Ascending aorta (tissue), 2 donors: Measurements from ENCODE around the gene TKTL2. TPM values are rescaled to one million over a fixed set of nuclear protein-coding genes. Genes with fewer than 3 reads are reported as not detected.

Source experiments
- DNase-seq, 2 donors: peaks; one replicate each; pipeline ENCODE4 v3.0.0-alpha.2; 2019; ENCODE audit warnings: low spot score in 2 of 2
- H3K27ac ChIP-seq, 2 donors: fragments of 200-600 bp; sonication (generic); one replicate each; pipeline ENCODE4 v1.5.1; 2016 to 2017; ENCODE audit warnings: mild to moderate bottlenecking in 1 of 2
- H3K27me3 ChIP-seq: fragments of 200-600 bp; sonication (generic); one replicate; pipeline ENCODE4 v1.5.1; 2017
- H3K36me3 ChIP-seq, 2 donors: fragments of 200-600 bp; sonication (generic); one replicate each; pipeline ENCODE4 v1.5.1; 2016
- H3K4me1 ChIP-seq, 2 donors: fragments of 200-600 bp; sonication (generic); one replicate each; pipeline ENCODE4 v1.5.1; 2016 to 2017; ENCODE audit warnings: mild to moderate bottlenecking in 1 of 2
- H3K4me3 ChIP-seq, 2 donors: fragments of 200-600 bp; sonication (generic); one replicate each; pipeline ENCODE4 v1.5.1; 2016 to 2017; ENCODE audit warnings: mild to moderate bottlenecking in 1 of 2
- H3K9me3 ChIP-seq, 2 donors: fragments of 200-600 bp; sonication (generic); one replicate each; pipeline ENCODE4 v1.5.1; 2016
- CTCF ChIP-seq, 3 experiments: fragments of 200-600 bp in 2 of 3; fragments of 450-650 bp in 1 of 3; sonication (generic) in 2 of 3; IDR thresholded peaks; one replicate each; pipeline ENCODE4 v1.5.1; 2016 to 2019; ENCODE audit warnings: antibody characterized with exemption in 3 of 3, mild to moderate bottlenecking in 1 of 3, moderate library complexity in 1 of 3
- intact Hi-C: fragments of 100-400 bp; cut with DNase I; formaldehyde crosslinking; loops from one replicate; pipeline ENCODE4 v1.15.1; 2023
- total RNA-seq: library from RNA; depleted of rRNA; stranded (reverse); fragments of >200 nt; gene quantifications from one replicate; pipeline ENCODE4 v1.1.0, GENCODE V29; 2016

Gene TKTL2
- total RNA-seq, 1 donor from 2014 or later, result not detected

- intact Hi-C loops, result loop anchor here (2.0 kb wide), 1 partner anchor 59 kb away; no protein-coding TSS in a partner anchor
- Histone ChIP-seq H3K27me3 (no peaks in the 10 kb centered on the region), H3K4me1 (no peaks in the 10 kb centered on the region), H3K36me3 (no peaks in the 10 kb centered on the region), H3K27ac (no peak overlapping the region), H3K9me3 (no peaks in the 10 kb centered on the region), H3K4me3 (no peak overlapping the region)
- TF ChIP-seq CTCF (IDR thresholded peaks at IDR 0.05), result no peak
- no peak for DNase-seq
Observed at GRCh38 chr4:163485589-163485988, 12.0 kb upstream of the TKTL2 start.

- peak in 2 of 3 experiments; percentile 37 to 60 for TF ChIP-seq CTCF (IDR thresholded peaks at IDR 0.05)
- Histone ChIP-seq H3K9me3 (no peaks in the 10 kb centered on the region), H3K36me3 (no peaks in the 10 kb centered on the region), H3K27ac (no peak overlapping the region), H3K4me3 (no peak overlapping the region), H3K4me1 (no peaks in the 10 kb centered on the region), H3K27me3 (no peaks in the 10 kb centered on the region)
- intact Hi-C loops, result loop anchor here (2.0 kb wide), 1 partner anchor 60 kb away; no protein-coding TSS in a partner anchor
- DNase-seq, result no peak
Observed at GRCh38 chr4:163484906-163485305, 11.4 kb upstream of the TKTL2 start.

GRCh38 chr4:163482190-163482589 lies 8.6 kb upstream of the TKTL2 start:
- no peak for TF ChIP-seq CTCF (IDR thresholded peaks at IDR 0.05)
- Histone ChIP-seq H3K27me3 (no peaks in the 10 kb centered on the region), H3K27ac (no peak overlapping the region), H3K9me3 (no peaks in the 10 kb centered on the region), H3K4me1 (peaks cover 0 to 9% of the 10 kb centered on the region in 2 donors), H3K4me3 (no peak overlapping the region), H3K36me3 (no peaks in the 10 kb centered on the region)
- no peak for DNase-seq
- intact Hi-C loops, result no loop called here

GRCh38 chr4:163476761-163477438 lies 3.3 kb upstream of the TKTL2 start:
- no peaks in the 10 kb centered on the region for H3K36me3 ChIP-seq
- H3K4me1 ChIP-seq, result peaks cover 0 to 11% of the 10 kb centered on the region in 2 donors
- no peaks in the 10 kb centered on the region for H3K9me3 ChIP-seq
- TF ChIP-seq CTCF (IDR thresholded peaks at IDR 0.05), result no peak
- no peaks in the 10 kb centered on the region for H3K27me3 ChIP-seq
- no peak overlapping the region for H3K27ac ChIP-seq
- DNase-seq, result no peak
- no peak overlapping the region for H3K4me3 ChIP-seq
- intact Hi-C loops, result no loop called here

- no peaks in the 10 kb centered on the region for H3K9me3 ChIP-seq
- DNase-seq, result no peak
- H3K36me3 ChIP-seq, result no peaks in the 10 kb centered on the region
- no peaks in the 10 kb centered on the region for H3K27me3 ChIP-seq
- H3K4me3 ChIP-seq, result no peak overlapping the region
- H3K27ac ChIP-seq, result no peak overlapping the region
- intact Hi-C loops, result no loop called here
- TF ChIP-seq CTCF (IDR thresholded peaks at IDR 0.05), result no peak
- peaks cover 0 to 11% of the 10 kb centered on the region in 2 donors for H3K4me1 ChIP-seq
Observed at GRCh38 chr4:163474027-163474426, 473 bp upstream of the TKTL2 start.
